ENCODE measurements around the gene TBX4. TPM values are rescaled to one million over a fixed set of nuclear protein-coding genes. Genes with fewer than 3 reads are reported as not detected.

TBX4 gene
- total and polyA plus RNA-seq, 2 of the 13 experiments (the other 11 are each of a cell fraction or from before 2014, with no cell fraction given): 0.11 to 1.1 TPM

DNA sequence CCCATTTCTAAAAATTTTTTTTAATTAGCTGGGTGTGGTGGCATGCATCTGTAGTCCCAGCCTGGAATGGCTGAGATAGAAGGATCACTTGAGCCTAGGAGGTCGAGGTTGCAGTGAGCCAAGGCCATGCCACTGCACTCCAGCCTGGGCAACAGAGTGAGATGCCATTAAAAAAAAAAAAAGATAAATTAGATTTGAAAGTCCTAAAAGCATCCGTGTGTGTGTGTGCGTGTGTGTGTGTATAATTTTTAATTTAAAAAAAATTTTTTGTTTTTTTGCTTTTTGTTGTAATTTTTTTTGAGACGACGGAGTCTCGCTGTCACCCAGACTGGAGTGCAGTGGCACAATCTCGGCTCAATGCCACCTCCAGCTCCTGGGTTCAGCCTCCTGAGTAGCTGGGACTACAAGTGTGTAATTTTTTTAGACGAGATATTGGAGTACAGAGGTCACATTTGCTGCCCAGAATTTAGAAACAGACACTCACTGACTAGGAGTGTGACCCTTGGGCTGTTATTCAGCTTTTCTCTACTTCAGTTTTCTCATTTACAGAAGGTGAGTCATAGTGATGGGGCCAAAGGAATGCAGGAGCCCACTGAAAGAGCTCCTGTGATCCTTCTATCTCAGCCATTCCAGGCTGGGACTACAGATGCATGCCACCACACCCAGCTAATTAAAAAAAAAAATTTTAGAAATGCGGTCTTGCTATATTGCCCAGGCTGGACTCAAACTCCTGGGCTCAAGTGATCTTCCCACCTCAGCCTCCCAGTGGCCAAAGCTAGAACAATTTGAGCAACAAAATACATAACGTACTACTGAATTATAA is 25.5 kb upstream of the TBX4 start (continued):
- TF ChIP-seq, protein P1, sequence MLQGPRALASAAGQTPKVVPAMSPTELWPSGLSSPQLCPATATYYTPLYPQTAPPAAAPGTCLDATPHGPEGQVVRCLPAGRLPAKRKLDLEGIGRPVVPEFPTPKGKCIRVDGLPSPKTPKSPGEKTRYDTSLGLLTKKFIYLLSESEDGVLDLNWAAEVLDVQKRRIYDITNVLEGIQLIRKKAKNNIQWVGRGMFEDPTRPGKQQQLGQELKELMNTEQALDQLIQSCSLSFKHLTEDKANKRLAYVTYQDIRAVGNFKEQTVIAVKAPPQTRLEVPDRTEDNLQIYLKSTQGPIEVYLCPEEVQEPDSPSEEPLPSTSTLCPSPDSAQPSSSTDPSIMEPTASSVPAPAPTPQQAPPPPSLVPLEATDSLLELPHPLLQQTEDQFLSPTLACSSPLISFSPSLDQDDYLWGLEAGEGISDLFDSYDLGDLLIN (CRISPR knock-in tag; IDR thresholded peaks at IDR 0.05; ENCODE audit: borderline replicate concordance): no peak
- TF ChIP-seq ZNF263 (CRISPR knock-in tag; IDR thresholded peaks at IDR 0.05) (no peak), TARDBP (CRISPR knock-in tag; IDR thresholded peaks at IDR 0.05) (no peak), NFYB (CRISPR knock-in tag; IDR thresholded peaks at IDR 0.05) (no peak), ZNF207 (IDR thresholded peaks at IDR 0.05; ENCODE audit: borderline replicate concordance) (no peak), NCOR1 (IDR thresholded peaks at IDR 0.05; ENCODE audit: borderline replicate concordance, low read length) (peak; percentile 28; the same call in 1 of the 2 replicates), FOXP1 (IDR thresholded peaks at IDR 0.05) (no peak), FOXP1 (CRISPR knock-in tag; IDR thresholded peaks at IDR 0.05) (peak; percentile 17; the same call in 1 of the 2 replicates), ZKSCAN8 (CRISPR knock-in tag; IDR thresholded peaks at IDR 0.05; ENCODE audit: borderline replicate concordance) (0 out of 2 replicates have a peak, but pooled peaks have one; percentile 29), NFATC3 (CRISPR knock-in tag; IDR thresholded peaks at IDR 0.05) (no peak), FOXA3 (CRISPR knock-in tag; IDR thresholded peaks at IDR 0.05) (peak; percentile 61)
- TF ChIP-seq, protein P2, sequence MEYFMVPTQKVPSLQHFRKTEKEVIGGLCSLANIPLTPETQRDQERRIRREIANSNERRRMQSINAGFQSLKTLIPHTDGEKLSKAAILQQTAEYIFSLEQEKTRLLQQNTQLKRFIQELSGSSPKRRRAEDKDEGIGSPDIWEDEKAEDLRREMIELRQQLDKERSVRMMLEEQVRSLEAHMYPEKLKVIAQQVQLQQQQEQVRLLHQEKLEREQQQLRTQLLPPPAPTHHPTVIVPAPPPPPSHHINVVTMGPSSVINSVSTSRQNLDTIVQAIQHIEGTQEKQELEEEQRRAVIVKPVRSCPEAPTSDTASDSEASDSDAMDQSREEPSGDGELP (IDR thresholded peaks at IDR 0.05; ENCODE audit: borderline replicate concordance, low read depth): peak; percentile 37; the same call in 1 of the 2 replicates
- TF ChIP-seq, protein P3, sequence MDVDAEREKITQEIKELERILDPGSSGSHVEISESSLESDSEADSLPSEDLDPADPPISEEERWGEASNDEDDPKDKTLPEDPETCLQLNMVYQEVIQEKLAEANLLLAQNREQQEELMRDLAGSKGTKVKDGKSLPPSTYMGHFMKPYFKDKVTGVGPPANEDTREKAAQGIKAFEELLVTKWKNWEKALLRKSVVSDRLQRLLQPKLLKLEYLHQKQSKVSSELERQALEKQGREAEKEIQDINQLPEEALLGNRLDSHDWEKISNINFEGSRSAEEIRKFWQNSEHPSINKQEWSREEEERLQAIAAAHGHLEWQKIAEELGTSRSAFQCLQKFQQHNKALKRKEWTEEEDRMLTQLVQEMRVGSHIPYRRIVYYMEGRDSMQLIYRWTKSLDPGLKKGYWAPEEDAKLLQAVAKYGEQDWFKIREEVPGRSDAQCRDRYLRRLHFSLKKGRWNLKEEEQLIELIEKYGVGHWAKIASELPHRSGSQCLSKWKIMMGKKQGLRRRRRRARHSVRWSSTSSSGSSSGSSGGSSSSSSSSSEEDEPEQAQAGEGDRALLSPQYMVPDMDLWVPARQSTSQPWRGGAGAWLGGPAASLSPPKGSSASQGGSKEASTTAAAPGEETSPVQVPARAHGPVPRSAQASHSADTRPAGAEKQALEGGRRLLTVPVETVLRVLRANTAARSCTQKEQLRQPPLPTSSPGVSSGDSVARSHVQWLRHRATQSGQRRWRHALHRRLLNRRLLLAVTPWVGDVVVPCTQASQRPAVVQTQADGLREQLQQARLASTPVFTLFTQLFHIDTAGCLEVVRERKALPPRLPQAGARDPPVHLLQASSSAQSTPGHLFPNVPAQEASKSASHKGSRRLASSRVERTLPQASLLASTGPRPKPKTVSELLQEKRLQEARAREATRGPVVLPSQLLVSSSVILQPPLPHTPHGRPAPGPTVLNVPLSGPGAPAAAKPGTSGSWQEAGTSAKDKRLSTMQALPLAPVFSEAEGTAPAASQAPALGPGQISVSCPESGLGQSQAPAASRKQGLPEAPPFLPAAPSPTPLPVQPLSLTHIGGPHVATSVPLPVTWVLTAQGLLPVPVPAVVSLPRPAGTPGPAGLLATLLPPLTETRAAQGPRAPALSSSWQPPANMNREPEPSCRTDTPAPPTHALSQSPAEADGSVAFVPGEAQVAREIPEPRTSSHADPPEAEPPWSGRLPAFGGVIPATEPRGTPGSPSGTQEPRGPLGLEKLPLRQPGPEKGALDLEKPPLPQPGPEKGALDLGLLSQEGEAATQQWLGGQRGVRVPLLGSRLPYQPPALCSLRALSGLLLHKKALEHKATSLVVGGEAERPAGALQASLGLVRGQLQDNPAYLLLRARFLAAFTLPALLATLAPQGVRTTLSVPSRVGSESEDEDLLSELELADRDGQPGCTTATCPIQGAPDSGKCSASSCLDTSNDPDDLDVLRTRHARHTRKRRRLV (CRISPR knock-in tag; IDR thresholded peaks at IDR 0.05): no peak; the same call in 1 of the 2 replicates
- TF ChIP-seq, protein P4, sequence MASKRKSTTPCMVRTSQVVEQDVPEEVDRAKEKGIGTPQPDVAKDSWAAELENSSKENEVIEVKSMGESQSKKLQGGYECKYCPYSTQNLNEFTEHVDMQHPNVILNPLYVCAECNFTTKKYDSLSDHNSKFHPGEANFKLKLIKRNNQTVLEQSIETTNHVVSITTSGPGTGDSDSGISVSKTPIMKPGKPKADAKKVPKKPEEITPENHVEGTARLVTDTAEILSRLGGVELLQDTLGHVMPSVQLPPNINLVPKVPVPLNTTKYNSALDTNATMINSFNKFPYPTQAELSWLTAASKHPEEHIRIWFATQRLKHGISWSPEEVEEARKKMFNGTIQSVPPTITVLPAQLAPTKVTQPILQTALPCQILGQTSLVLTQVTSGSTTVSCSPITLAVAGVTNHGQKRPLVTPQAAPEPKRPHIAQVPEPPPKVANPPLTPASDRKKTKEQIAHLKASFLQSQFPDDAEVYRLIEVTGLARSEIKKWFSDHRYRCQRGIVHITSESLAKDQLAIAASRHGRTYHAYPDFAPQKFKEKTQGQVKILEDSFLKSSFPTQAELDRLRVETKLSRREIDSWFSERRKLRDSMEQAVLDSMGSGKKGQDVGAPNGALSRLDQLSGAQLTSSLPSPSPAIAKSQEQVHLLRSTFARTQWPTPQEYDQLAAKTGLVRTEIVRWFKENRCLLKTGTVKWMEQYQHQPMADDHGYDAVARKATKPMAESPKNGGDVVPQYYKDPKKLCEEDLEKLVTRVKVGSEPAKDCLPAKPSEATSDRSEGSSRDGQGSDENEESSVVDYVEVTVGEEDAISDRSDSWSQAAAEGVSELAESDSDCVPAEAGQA (IDR thresholded peaks at IDR 0.05; ENCODE audit: low read depth): 0 out of 2 replicates have a peak, but pooled peaks have one; percentile 20
- TF ChIP-seq, protein P4 (CRISPR knock-in tag; IDR thresholded peaks at IDR 0.05; ENCODE audit: borderline replicate concordance): no peak

All from HepG2 (cell line).